ENCODE measurements around the gene SARDH.

DNA sequence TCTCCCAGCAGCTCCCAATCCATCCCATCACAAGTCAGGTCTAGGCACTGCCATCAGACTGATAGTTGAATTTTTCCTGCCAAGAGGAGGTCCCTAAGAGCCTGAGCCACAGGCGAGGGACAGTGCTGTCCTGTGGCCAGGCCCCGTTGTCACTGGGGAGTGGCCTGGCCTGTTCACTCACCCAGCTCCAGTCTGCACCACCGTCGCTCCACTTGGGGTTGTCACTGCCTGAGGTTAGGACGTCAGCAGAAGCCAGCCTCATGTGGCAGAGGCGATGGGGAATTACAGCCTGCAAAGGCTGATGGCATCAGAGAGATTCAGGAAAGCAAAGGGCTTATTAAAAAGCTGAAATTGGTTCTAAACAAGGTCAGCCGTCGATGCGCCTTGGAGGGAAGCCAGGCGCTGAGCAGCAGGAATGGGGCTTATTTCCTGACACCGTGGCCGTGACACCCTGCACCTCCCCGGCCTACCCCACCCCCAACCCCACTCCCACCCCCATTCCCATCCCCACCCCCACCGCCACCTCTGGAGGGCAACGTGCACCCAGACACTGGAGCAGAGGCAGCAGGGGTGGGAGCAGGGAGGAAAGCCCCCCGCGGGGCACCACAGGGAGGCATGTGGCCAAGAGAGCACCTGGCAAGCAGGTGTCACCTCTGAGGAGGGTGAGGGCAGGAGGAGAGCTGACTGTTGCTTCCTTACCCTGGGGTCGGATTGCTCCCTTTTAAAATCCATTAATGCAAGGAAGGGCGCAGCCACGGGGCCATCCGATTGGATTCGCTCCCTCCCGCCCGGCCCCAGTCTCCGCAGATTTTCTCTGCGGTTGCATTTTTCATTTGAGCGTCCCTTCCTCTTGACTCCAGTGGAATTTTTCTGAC lies 105.1 kb downstream of the SARDH start:
- TF ChIP-seq EZH2phosphoT487 (IDR thresholded peaks at IDR 0.05; ENCODE audit: low read length) = no peak
- TF ChIP-seq, protein P1, sequence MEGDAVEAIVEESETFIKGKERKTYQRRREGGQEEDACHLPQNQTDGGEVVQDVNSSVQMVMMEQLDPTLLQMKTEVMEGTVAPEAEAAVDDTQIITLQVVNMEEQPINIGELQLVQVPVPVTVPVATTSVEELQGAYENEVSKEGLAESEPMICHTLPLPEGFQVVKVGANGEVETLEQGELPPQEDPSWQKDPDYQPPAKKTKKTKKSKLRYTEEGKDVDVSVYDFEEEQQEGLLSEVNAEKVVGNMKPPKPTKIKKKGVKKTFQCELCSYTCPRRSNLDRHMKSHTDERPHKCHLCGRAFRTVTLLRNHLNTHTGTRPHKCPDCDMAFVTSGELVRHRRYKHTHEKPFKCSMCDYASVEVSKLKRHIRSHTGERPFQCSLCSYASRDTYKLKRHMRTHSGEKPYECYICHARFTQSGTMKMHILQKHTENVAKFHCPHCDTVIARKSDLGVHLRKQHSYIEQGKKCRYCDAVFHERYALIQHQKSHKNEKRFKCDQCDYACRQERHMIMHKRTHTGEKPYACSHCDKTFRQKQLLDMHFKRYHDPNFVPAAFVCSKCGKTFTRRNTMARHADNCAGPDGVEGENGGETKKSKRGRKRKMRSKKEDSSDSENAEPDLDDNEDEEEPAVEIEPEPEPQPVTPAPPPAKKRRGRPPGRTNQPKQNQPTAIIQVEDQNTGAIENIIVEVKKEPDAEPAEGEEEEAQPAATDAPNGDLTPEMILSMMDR (IDR thresholded peaks at IDR 0.05; ENCODE audit: low read length) = no peak
- TF ChIP-seq EZH2 (optimal IDR thresholded peaks at IDR 0.05; ENCODE audit: low read depth, low read length) = no peak
